IMR-90 (cell line): ENCODE measurements around the gene ARR3. TPM values are rescaled to one million over a fixed set of nuclear protein-coding genes. Genes with fewer than 3 reads are reported as not detected.

Experiments used
- ATAC-seq: fragments of 200-7000 bp; cut with Tn5 transposase; 2 replicates; pipeline ENCODE4 v1.9.1; 2020; ENCODE audit warnings: low read depth, mild to moderate bottlenecking, moderate library complexity
- BruUV-seq: library from RNA; stranded (reverse); fragments of 400-500 nt; replicated peaks from 2 replicates; lab custom pipeline; 2021; lab: Mats Ljungman, UMichigan
- CTCF ChIA-PET: fragments of 300-600 bp; formaldehyde crosslinking; extraction: SDS; loops from one replicate; lab custom pipeline; 2021; ENCODE audit warnings: antibody characterized with exemption; lab: Yijun Ruan, JAX
- POLR2A ChIA-PET: fragments of 300-600 bp; sonication (Branson Sonifier 250); formaldehyde crosslinking; loops from one replicate; lab custom pipeline; 2022; ENCODE audit warnings: antibody characterized with exemption; ENCODE audit not compliant: unreplicated experiment; lab: Charles Lee
- DNase-seq: peaks from one replicate; pipeline ENCODE4 v3.0.0; 2013
- H2AFZ ChIP-seq: replicated peaks from 2 replicates; pipeline ENCODE3; 2013; ENCODE audit warnings: low read length, mild to moderate bottlenecking; ENCODE audit not compliant: poor library complexity
- H2AK5ac ChIP-seq: 2 replicates; pipeline ENCODE4 v1.6.1; 2013; ENCODE audit warnings: low read depth, low read length, inconsistent platforms
- H2AK9ac ChIP-seq: replicated peaks from 2 replicates; pipeline ENCODE3; 2013; ENCODE audit warnings: mild to moderate bottlenecking, low read depth, low read length, moderate library complexity; ENCODE audit not compliant: poor library complexity
- H2BK120ac ChIP-seq: 2 replicates; pipeline ENCODE4 v1.6.1; 2013; ENCODE audit warnings: low read depth, low read length, inconsistent platforms
- H2BK15ac ChIP-seq: 3 replicates; pipeline ENCODE4 v1.6.1; 2013; ENCODE audit warnings: low read depth, low read length, inconsistent platforms
- H2BK20ac ChIP-seq: 2 replicates; pipeline ENCODE4 v1.6.1; 2013; ENCODE audit warnings: low read depth, mild to moderate bottlenecking, inconsistent platforms, low read length, moderate library complexity
- H2BK5ac ChIP-seq: 2 replicates; pipeline ENCODE4 v1.6.1; 2013; ENCODE audit warnings: mild to moderate bottlenecking, low read depth, low read length, inconsistent platforms; ENCODE audit not compliant: poor library complexity, severe bottlenecking
- H3K14ac ChIP-seq: replicated peaks from 2 replicates; pipeline ENCODE4 v1.6.1; 2013; ENCODE audit warnings: low read depth, low read length, inconsistent platforms
- H3K18ac ChIP-seq: 2 replicates; pipeline ENCODE4 v1.6.1; 2013; ENCODE audit warnings: low read depth, low read length, control low read depth
- H3K23ac ChIP-seq: 2 replicates; pipeline ENCODE4 v1.6.1; 2013; ENCODE audit warnings: low read depth, low read length, inconsistent platforms
- H3K27ac ChIP-seq: 2 replicates; pipeline ENCODE4 v1.5.1; 2013; ENCODE audit warnings: mild to moderate bottlenecking, control low read depth, low read length; ENCODE audit not compliant: insufficient read depth
- H3K27me3 ChIP-seq: 2 replicates; pipeline ENCODE4 v1.6.1; 2013; ENCODE audit warnings: low read length; ENCODE audit not compliant: control insufficient read depth, insufficient read depth
- H3K36me3 ChIP-seq: 2 replicates; pipeline ENCODE4 v1.6.1; 2013; ENCODE audit warnings: low read length, mixed read lengths; ENCODE audit not compliant: control insufficient read depth, insufficient read depth
- H3K4ac ChIP-seq: 2 replicates; pipeline ENCODE4 v1.6.1; 2013; ENCODE audit warnings: low read depth, low read length, inconsistent platforms
- H3K4me1 ChIP-seq: 2 replicates; pipeline ENCODE4 v1.6.1; 2013; ENCODE audit warnings: low read length, mixed read lengths; ENCODE audit not compliant: control insufficient read depth, insufficient read depth
- H3K4me2 ChIP-seq: 2 replicates; pipeline ENCODE4 v1.6.1; 2013; ENCODE audit warnings: low read depth, mild to moderate bottlenecking, control low read depth, low read length, moderate library complexity
- H3K4me3 ChIP-seq: 2 replicates; pipeline ENCODE4 v1.5.1; 2013; ENCODE audit warnings: low read depth, mild to moderate bottlenecking, control low read depth, low read length, moderate library complexity; ENCODE audit not compliant: insufficient read depth
- H3K56ac ChIP-seq: 2 replicates; pipeline ENCODE4 v1.6.1; 2013; ENCODE audit warnings: low read length, inconsistent platforms; ENCODE audit not compliant: insufficient read depth; ENCODE audit errors: extremely low read depth
- H3K79me1 ChIP-seq, 2 experiments: 2 replicates each; pipeline ENCODE4 v1.6.1; 2013; ENCODE audit warnings: low read length in 2 of 2, inconsistent platforms in 1 of 2, low read depth in 1 of 2
- H3K9ac ChIP-seq: 2 replicates; pipeline ENCODE4 v1.6.1; 2013; ENCODE audit warnings: low read depth, low read length, control low read depth
- H3K9me1 ChIP-seq: 2 replicates; pipeline ENCODE4 v1.6.1; 2013; ENCODE audit warnings: low read length, inconsistent platforms; ENCODE audit not compliant: insufficient read depth
- H3K9me3 ChIP-seq: 2 replicates; pipeline ENCODE4 v1.6.1; 2013; ENCODE audit warnings: low read length; ENCODE audit not compliant: control insufficient read depth, insufficient read depth
- H4K20me1 ChIP-seq: 2 replicates; pipeline ENCODE4 v1.6.1; 2013; ENCODE audit warnings: low read length, inconsistent platforms; ENCODE audit not compliant: insufficient read depth
- H4K5ac ChIP-seq: 2 replicates; pipeline ENCODE4 v1.6.1; 2013; ENCODE audit warnings: mild to moderate bottlenecking, low read depth, low read length, control low read depth
- H4K8ac ChIP-seq, 2 experiments: 2 replicates each; pipeline ENCODE4 v1.6.1; 2013; ENCODE audit warnings: low read depth in 2 of 2, low read length in 2 of 2, control low read depth in 1 of 2, inconsistent platforms in 1 of 2
- H4K91ac ChIP-seq: 2 replicates; pipeline ENCODE4 v1.6.1; 2013; ENCODE audit warnings: low read depth, low read length, inconsistent platforms; ENCODE audit not compliant: insufficient read depth
- BHLHE40 ChIP-seq: fragments of 150-350 bp; IDR thresholded peaks from 2 replicates; pipeline ENCODE4 v1.6.1; 2016; ENCODE audit warnings: mild to moderate bottlenecking, low read depth, low read length
- CEBPB ChIP-seq: IDR thresholded peaks from 2 replicates; pipeline ENCODE4 v1.6.1; 2012; ENCODE audit warnings: low read depth, low read length, improper control_type of control experiment
- CHD1 ChIP-seq: IDR thresholded peaks from 2 replicates; pipeline ENCODE4 v1.6.1; 2012; ENCODE audit warnings: low read depth, low read length, improper control_type of control experiment
- FOS ChIP-seq: fragments of 150-350 bp; IDR thresholded peaks from 2 replicates; pipeline ENCODE4 v1.6.1; 2016; ENCODE audit warnings: low read depth, low read length
- MAFK ChIP-seq: IDR thresholded peaks from 2 replicates; pipeline ENCODE4 v1.6.1; 2012; ENCODE audit warnings: low read depth, low read length, improper control_type of control experiment
- MAZ ChIP-seq: IDR thresholded peaks from 2 replicates; pipeline ENCODE4 v1.6.1; 2012; ENCODE audit warnings: low read depth, mild to moderate bottlenecking, low read length, improper control_type of control experiment, moderate library complexity, borderline replicate concordance
- MXI1 ChIP-seq: IDR thresholded peaks from 2 replicates; pipeline ENCODE4 v1.6.1; 2012; ENCODE audit warnings: low read depth, mild to moderate bottlenecking, low read length, moderate library complexity, borderline replicate concordance
- NFE2L2 ChIP-seq: fragments of 150-350 bp; IDR thresholded peaks from 2 replicates; pipeline ENCODE4 v1.6.1; 2016; ENCODE audit warnings: low read depth, mild to moderate bottlenecking, low read length
- POLR2A ChIP-seq: IDR thresholded peaks from 2 replicates; pipeline ENCODE4 v1.6.1; 2012; ENCODE audit warnings: mild to moderate bottlenecking, low read depth, low read length
- RCOR1 ChIP-seq: IDR thresholded peaks from 2 replicates; pipeline ENCODE4 v1.6.1; 2012; ENCODE audit warnings: mild to moderate bottlenecking, low read length, improper control_type of control experiment; ENCODE audit not compliant: insufficient replicate concordance
- RFX5 ChIP-seq: IDR thresholded peaks from 2 replicates; pipeline ENCODE4 v1.8.0; 2012; ENCODE audit warnings: low read depth, mild to moderate bottlenecking, low read length, moderate library complexity
- SMC3 ChIP-seq: fragments of 150-350 bp; IDR thresholded peaks from 2 replicates; pipeline ENCODE4 v1.6.1; 2016; ENCODE audit warnings: low read depth, mild to moderate bottlenecking, antibody characterized with exemption, low read length, moderate library complexity
- WGBS, 2 experiments: methylation state at CpG; one replicate each; pipeline versions ENCODE4 v1.1.5 to v1.1.7; 2013; ENCODE audit warnings: missing lambda C conversion rate in 2 of 2; ENCODE audit not compliant: insufficient read length in 1 of 2; ENCODE audit errors: extremely low coverage in 2 of 2; 5-methylcytosine and 5-hydroxymethylcytosine counted together
- dilution Hi-C: fragments of 300-500 bp; cut with HindIII; formaldehyde crosslinking; loops from one replicate; pipeline ENCODE4 v1.14.3; 2018; ENCODE audit warnings: low sequenced_read_pairs; ENCODE audit not compliant: unreplicated experiment
- in situ Hi-C: fragments of 300-500 bp; cut with MboI; formaldehyde crosslinking; loops from 3 replicates; pipeline ENCODE4 v1.14.3; 2019; ENCODE audit warnings: low sequenced_read_pairs, inconsistent platforms, mixed read lengths
- intact Hi-C: fragments of 100-400 bp; cut with micrococcal nuclease; formaldehyde crosslinking; loops from 2 replicates; pipeline ENCODE4 v1.10.0; 2022
- polyA plus RNA-seq, 3 experiments: library from polyadenylated mRNA; depleted of rRNA; stranded (reverse); fragments of >200 nt; gene quantifications; 2 replicates each; pipeline ENCODE4 v1.2.3, GENCODE V29; 2012; ENCODE audit warnings: low replicate concordance in 1 of 3
- total RNA-seq: library from RNA; depleted of rRNA; stranded (reverse); fragments of >200 nt; gene quantifications from 2 replicates; pipeline ENCODE4 v1.2.3, GENCODE V29; 2012
- TF ChIP-seq, protein P1 (sequence below): fragments of 150-350 bp; IDR thresholded peaks from 2 replicates; pipeline ENCODE4 v1.6.1; 2016; ENCODE audit warnings: low read depth, mild to moderate bottlenecking, low read length, moderate library complexity, borderline replicate concordance
- TF ChIP-seq, protein P2 (sequence below): fragments of 150-350 bp; IDR thresholded peaks from 2 replicates; pipeline ENCODE4 v1.6.1; 2017; ENCODE audit warnings: mild to moderate bottlenecking, antibody characterized with exemption, low read length, low read depth
- TF ChIP-seq, protein P3 (sequence below): conservative IDR thresholded peaks from 2 replicates; pipeline ENCODE4 v1.5.1; 2012; ENCODE audit warnings: mild to moderate bottlenecking, low read depth, low read length, improper control_type of control experiment

ARR3 gene
- total and polyA plus RNA-seq, 2 of the 4 experiments (the other 2 are of a cell fraction) = not detected

DNA sequence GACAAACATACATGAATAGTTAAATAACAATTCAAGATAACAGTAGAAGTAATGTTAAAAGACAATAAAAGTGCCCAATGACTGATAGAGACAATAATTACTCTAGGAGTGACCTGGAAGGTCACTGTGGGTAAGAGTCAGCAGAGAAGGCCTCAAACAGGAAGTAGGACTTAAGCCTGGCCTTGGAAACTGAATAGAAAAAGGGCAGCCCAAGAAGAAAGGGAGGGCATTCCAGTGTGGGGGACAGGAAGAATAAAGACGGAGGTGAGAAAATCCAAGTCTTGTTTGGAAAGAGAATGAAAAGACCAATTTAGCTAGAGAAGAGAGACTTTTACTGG, 14.1 kb upstream of the ARR3 start:
- Histone ChIP-seq H4K8ac (no peak overlapping the region), H2AK9ac (no peak overlapping the region), H3K4me3 (no peak overlapping the region), H4K20me1 (no peaks in the 10 kb centered on the region), H4K5ac (no peak overlapping the region), H3K9ac (no peak overlapping the region), H3K79me1 (no peaks in the 10 kb centered on the region), H3K14ac (no peak overlapping the region), H2BK15ac (no peak overlapping the region), H3K27ac (no peak overlapping the region), H3K56ac (no peak overlapping the region), H2BK120ac (no peak overlapping the region), H3K4ac (no peak overlapping the region), H3K18ac (no peak overlapping the region), H3K27me3 (peaks cover 8% of the 10 kb centered on the region), H3K9me1 (no peaks in the 10 kb centered on the region), H3K4me2 (no peak overlapping the region), H3K9me3 (no peaks in the 10 kb centered on the region), H2BK20ac (no peak overlapping the region), H2AK5ac (no peak overlapping the region), H4K91ac (no peak overlapping the region), H2AFZ (no peak overlapping the region), H2BK5ac (no peak overlapping the region), H3K36me3 (no peaks in the 10 kb centered on the region), H3K4me1 (no peaks in the 10 kb centered on the region; the same call in 1 of the 2 replicates), H3K23ac (no peak overlapping the region)
- no peak for TF ChIP-seq MXI1
- no peak for TF ChIP-seq MAZ
- no peak for TF ChIP-seq FOS
- no peak for TF ChIP-seq SMC3
- no peak for TF ChIP-seq RFX5
- TF ChIP-seq, protein P1, sequence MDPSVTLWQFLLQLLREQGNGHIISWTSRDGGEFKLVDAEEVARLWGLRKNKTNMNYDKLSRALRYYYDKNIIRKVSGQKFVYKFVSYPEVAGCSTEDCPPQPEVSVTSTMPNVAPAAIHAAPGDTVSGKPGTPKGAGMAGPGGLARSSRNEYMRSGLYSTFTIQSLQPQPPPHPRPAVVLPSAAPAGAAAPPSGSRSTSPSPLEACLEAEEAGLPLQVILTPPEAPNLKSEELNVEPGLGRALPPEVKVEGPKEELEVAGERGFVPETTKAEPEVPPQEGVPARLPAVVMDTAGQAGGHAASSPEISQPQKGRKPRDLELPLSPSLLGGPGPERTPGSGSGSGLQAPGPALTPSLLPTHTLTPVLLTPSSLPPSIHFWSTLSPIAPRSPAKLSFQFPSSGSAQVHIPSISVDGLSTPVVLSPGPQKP = no peak
- no peak for TF ChIP-seq BHLHE40
- TF ChIP-seq CEBPB = no peak
- no peak for TF ChIP-seq POLR2A
- TF ChIP-seq, protein P2, sequence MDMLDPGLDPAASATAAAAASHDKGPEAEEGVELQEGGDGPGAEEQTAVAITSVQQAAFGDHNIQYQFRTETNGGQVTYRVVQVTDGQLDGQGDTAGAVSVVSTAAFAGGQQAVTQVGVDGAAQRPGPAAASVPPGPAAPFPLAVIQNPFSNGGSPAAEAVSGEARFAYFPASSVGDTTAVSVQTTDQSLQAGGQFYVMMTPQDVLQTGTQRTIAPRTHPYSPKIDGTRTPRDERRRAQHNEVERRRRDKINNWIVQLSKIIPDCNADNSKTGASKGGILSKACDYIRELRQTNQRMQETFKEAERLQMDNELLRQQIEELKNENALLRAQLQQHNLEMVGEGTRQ = no peak
- TF ChIP-seq, protein P3, sequence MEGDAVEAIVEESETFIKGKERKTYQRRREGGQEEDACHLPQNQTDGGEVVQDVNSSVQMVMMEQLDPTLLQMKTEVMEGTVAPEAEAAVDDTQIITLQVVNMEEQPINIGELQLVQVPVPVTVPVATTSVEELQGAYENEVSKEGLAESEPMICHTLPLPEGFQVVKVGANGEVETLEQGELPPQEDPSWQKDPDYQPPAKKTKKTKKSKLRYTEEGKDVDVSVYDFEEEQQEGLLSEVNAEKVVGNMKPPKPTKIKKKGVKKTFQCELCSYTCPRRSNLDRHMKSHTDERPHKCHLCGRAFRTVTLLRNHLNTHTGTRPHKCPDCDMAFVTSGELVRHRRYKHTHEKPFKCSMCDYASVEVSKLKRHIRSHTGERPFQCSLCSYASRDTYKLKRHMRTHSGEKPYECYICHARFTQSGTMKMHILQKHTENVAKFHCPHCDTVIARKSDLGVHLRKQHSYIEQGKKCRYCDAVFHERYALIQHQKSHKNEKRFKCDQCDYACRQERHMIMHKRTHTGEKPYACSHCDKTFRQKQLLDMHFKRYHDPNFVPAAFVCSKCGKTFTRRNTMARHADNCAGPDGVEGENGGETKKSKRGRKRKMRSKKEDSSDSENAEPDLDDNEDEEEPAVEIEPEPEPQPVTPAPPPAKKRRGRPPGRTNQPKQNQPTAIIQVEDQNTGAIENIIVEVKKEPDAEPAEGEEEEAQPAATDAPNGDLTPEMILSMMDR = no peak
- TF ChIP-seq MAFK = no peak
- no peak for TF ChIP-seq CHD1
- TF ChIP-seq RCOR1 = no peak
- no peak for TF ChIP-seq NFE2L2
- in situ Hi-C loops (no loop called here), dilution Hi-C loops (no loop called here), intact Hi-C loops (no loop called here)
- POLR2A ChIA-PET = no interaction called here
- CTCF ChIA-PET = no interaction called here
- no TSS peak for BruUV-seq
- DNase-seq (no peak), ATAC-seq (no peak)
- 63% methylated on average over 1 of the region's 1 CpG; no CpG with 5 or more reads in 1 of the 2 experiments for WGBS, 2 experiments
